DMS79 (cell line): Measurements from ENCODE around the gene RGPD5.
"Not testable (repeated sequence)": the region's sequence is repeated elsewhere in the genome, so short reads cannot be mapped to it uniquely, and the experiment has no call there.

ENCODE experiments used
- DNase-seq: peaks from one replicate; lab custom pipeline; 2025; lab: John Stamatoyannopoulos, UW

Gene RGPD5

DNA sequence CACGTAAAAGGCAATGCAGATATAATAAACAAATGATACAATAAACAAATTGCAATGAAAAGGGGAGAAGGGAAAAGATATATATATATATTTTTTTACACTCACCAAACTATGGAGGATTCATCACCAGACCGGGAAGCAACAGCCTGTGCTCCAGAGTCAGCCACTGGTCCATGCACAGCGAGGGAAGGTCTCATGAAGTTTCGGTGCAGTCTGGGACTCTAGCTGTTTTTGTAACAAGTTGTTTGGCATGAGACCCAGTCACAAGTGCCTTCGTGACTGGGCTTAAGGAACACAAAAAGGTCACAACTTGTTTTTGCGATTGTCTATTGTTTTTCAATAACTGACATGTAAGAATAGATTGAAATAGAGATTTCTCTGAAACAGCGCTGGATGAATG lies 99.6 kb downstream of the RGPD5 start:
- DNase-seq = not testable (repeated sequence)

GRCh38 chr2:109894141-109894540 lies 100.0 kb downstream of the RGPD5 start:
- not testable (repeated sequence) for DNase-seq

DNA sequence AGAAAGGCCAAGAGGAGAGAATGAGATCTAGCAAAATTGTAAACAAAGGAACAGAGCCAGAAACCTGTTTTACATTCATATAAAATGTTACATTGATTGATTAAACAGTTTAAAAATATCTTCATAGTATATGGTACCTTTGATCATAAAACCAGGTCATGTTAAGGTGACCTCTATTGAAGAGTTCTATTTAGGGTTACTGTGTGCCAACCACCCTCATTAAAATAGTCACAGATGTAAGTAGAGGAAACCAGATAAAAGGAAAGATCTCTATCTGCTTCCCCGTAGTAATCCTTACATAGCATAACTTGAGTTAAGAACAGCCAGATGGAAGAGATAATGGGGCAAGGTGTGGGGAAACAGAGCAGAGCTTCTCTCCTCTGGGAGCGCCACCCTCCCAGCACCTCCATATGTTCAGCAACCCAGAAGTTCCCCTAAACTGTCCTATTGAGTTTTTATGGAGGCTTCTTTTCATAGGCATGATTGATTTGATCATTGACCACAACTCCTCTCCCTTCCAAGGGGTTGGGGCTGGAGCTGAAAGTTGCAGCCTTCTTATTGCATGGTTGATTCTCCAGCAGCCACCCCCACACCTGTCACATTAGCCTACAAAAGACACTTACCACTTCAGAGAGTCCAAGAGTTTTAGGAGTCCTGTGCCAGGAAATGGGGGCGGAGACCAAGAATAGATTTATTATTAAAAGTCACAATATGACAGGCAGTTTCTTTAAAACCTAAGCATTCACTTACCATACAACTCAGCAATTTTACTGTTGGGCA lies 101.2 kb downstream of the RGPD5 start:
- not testable (repeated sequence) for DNase-seq

DNA sequence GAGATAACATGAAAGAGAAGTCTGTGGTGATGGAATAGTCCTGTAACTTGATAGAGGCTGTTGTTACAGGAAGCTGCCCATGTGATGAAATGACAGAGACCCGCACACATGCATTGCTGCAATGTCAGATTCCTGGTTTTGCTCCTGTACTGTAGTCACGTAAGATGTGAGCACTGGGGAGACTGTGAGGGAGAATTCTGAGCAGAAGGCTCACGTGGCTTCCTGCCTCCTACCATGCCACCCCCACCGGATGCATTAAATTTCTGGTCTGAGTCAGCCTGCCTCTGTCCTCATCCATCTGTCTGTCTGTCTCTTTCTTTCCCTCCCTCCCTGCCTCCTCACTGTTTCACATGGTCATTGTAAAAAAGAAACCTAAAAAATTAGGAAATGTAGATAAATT lies 102.1 kb downstream of the RGPD5 start:
- not testable (repeated sequence) for DNase-seq

- DNase-seq = not testable (repeated sequence)
These were observed 103.8 kb downstream of the RGPD5 start for GRCh38 chr2:109897769-109898461.

GRCh38 chr2:109898462-109899336 lies 104.6 kb downstream of the RGPD5 start, which contains the start of gene LIMS3:
Gene LIMS3, plus strand, starts transcription at chr2:109898688. Its CDS starts 41 bp downstream, at chr2:109898729.
- DNase-seq = not testable (repeated sequence)

GRCh38 chr2:109905796-109906195 lies 111.7 kb downstream of the RGPD5 start:
- not testable (repeated sequence) for DNase-seq
